Spleen (tissue), 7 donors: Measurements from ENCODE around the gene ATF6.

Experiments
- POLR2A ChIP-seq, 3 donors: fragments of 450-650 bp; IDR thresholded peaks; one replicate each; pipeline ENCODE4 v1.5.1; 2017; ENCODE audit warnings: antibody characterized with exemption in 3 of 3, mild to moderate bottlenecking in 1 of 3
- TF ChIP-seq, protein P1 (sequence below), 11 experiments: fragments of 200-600 bp in 7 of 11; fragments of 450-650 bp in 4 of 11; sonication (generic) in 4 of 11; IDR thresholded peaks in 8 of 11; conservative IDR thresholded peaks in 3 of 11; 1 replicate in 7 of 11; 2 replicates in 4 of 11; pipeline versions ENCODE4 v1.4.0 to v1.8.0; 2016 to 2021; ENCODE audit warnings: antibody characterized with exemption in 11 of 11, inconsistent platforms in 4 of 11, mild to moderate bottlenecking in 1 of 11
- donor health status: DM: no; HTN: no; CAD: no; lungs with moderate emphysema.
- donor health status: DM: no; HTN: no; CAD: no.
- donor health status: DM: no; HTN: no; CAD: no.

DNA sequence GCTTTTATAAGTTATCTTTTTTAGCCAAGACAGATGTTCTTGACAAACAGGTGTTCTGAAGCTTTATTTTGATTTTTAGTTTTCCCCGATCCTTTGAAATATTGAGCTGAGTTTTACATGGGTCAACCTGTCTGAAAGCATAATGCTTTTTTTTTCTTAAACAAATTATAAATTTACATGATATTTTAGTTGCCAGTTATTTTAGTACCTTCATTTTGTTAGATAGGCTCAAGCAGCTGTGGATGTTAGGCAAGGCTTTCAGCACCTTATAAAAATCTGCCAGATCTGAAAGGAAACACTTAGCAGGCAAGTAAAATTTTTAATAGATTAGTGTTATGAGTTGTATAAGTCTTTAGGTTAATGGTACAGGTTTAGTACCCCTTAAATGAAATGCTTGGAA, 33.7 kb downstream of the ATF6 start:
- TF ChIP-seq POLR2A (IDR thresholded peaks at IDR 0.05): no peak
- TF ChIP-seq, protein P1, sequence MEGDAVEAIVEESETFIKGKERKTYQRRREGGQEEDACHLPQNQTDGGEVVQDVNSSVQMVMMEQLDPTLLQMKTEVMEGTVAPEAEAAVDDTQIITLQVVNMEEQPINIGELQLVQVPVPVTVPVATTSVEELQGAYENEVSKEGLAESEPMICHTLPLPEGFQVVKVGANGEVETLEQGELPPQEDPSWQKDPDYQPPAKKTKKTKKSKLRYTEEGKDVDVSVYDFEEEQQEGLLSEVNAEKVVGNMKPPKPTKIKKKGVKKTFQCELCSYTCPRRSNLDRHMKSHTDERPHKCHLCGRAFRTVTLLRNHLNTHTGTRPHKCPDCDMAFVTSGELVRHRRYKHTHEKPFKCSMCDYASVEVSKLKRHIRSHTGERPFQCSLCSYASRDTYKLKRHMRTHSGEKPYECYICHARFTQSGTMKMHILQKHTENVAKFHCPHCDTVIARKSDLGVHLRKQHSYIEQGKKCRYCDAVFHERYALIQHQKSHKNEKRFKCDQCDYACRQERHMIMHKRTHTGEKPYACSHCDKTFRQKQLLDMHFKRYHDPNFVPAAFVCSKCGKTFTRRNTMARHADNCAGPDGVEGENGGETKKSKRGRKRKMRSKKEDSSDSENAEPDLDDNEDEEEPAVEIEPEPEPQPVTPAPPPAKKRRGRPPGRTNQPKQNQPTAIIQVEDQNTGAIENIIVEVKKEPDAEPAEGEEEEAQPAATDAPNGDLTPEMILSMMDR (IDR thresholded peaks at IDR 0.05 in 8 of 11, conservative IDR thresholded peaks at IDR 0.05 in 3 of 11): no peak
